HG03442 (cell line): ENCODE results near the gene ERN1.

Experiments
- ATAC-seq: cut with Tn5 transposase; IDR thresholded peaks from one replicate; pipeline ENCODE4 v1.9.1; 2021; ENCODE audit warnings: mild to moderate bottlenecking, moderate library complexity; ENCODE audit not compliant: unreplicated experiment

Gene ERN1

DNA sequence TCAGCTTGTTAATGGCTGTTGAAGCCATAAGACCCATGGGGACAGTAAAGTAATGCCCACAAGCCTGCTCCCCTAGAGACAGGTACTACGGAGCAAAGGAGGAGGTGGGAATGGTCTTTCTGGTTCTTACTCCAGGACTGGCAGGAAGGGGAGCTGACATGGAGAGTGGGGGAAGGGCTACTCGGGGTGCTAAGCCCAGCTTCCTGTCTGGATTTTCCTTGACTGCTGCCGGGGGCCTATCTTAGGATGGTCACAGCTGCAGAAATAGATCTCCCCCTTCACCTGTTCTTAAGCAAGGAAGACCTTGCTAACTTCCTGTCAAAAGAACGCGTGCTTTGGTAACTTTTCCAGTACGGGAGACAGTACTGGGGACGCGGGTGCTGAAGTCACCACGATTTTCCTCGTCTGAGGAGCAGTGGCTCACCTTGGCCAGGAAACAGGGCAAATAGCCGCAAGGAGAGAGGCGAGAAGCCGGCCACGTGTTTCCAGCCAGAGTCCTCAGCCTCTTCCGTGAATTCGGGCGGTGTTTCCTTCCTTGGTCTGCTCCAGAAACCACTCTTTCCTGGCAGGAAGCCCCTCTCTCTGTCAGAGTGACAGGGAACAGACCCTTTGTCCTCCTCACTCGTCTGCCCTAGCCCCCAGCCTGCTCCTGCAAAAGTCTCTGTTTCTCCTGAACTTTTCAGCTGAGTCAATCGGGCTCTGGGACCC, 132.4 kb downstream of the ERN1 start:
- ATAC-seq = no peak

DNA sequence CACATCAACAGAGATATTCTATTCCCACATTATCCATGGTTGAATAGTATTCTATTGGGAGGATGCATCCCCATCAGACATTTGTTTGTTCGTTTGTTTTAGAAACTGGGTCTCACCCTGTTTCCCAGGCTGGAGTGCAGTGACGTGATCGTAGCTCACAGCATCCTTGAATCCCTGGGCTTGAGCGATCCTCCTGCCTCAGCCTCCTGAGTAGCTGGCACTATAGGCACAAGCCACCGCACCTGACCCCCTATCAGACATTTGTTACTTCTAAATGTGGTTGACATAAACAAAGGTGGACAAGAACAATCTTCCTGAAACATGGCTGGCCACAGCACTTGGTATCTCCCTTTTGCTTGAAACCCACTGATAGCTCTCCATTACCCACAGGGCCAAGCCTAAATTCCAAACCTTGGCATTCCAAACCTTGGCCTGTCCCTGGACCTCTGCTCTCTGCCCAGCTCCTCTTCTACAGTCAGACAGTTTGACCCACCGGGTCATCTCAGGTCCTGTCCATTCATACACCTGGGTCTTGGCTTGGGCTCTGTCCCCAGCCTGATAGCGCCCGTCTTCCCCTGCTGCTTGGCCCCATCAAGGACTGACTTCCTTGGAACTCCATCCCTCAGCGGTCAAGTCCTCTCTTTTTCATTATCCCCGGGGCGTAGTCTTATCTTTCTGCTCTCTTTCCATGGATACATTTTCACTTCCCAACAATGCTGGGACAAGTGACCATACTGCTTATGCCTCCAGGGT, 133.3 kb downstream of the ERN1 start:
- no peak for ATAC-seq

GRCh38 chr17:63995626-63996025, 134.3 kb downstream of the ERN1 start:
- ATAC-seq = no peak

DNA sequence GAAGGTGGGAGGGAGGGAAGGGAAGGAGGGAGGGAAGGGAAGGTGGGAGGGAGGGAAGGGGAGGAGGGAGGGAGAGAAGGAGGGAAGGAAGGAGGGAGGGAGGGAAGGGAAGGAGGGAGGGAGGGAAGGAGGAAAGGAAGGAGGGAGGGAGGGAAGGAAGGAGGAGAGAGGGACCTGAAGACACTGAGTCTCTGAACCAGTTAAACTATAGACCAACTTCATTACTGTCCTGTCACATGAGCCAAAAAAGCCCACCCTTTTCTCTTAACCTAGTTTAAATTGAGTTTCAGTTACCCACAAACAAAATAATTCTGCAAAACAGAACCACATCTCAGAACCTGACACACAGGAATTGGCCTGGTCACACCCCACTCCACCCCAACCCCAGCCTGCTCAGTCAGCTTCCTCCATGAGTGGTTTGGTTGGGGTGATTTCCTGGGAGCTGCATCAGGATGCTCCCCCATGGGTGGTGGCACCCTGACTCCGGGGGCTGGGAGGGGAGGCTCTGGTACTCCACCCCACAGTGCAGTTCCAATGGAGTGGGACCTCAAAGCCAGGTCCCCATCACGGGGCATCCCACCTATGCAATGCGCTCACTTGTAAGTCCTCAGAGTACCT, 136.5 kb downstream of the ERN1 start:
- no peak for ATAC-seq

GRCh38 chr17:63991611-63992010, 138.3 kb downstream of the ERN1 start:
- ATAC-seq = no peak

- no peak for ATAC-seq
These were observed 140.2 kb downstream of the ERN1 start for GRCh38 chr17:63989622-63990345.
